ENCODE measurements around the gene JARID2. TPM values are rescaled to one million over a fixed set of nuclear protein-coding genes. Genes with fewer than 3 reads are reported as not detected.

The JARID2 gene
- total RNA-seq, 2 experiments from 2014 or later = 25.4 to 25.5 TPM

DNA sequence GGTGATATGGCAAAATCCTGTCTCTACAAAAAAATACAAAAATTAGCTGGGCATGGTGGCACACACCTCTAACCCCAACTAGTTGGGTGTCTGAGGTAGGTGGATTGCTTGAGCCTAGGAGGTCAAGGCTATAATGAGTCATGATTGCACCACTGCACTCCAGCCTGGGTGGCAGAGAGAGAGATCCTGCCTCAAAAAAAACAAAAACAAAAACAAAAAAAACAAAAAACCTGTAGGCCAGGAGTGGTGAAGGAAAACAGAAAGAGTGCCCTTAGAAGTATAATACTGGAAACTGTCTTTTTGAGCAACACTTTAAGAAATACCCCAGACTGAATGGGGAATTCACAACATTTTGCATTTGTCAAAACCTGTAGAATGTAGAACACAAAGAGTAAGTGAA lies 85.3 kb downstream of the JARID2 start:
- Mint-ChIP-seq H3K4me3 (peak overlapping the region; percentile 43), H3K36me3 (ENCODE audit: low read depth) (peaks cover 5% of the 10 kb centered on the region)

GRCh38 chr6:15331629-15332251 lies 85.9 kb downstream of the JARID2 start:
- DNase-seq (no peak), ATAC-seq (no peak)
- Mint-ChIP-seq H3K27me3 (no peaks in the 10 kb centered on the region), H3K9me3 (no peaks in the 10 kb centered on the region), H3K4me3 (peak overlapping the region; percentile 43), H3K36me3 (ENCODE audit: low read depth) (peaks cover 5% of the 10 kb centered on the region), H3K4me1 (ENCODE audit: low read depth) (peaks cover 83% of the 10 kb centered on the region), H3K27ac (peak overlapping the region; percentile 86)
- intact Hi-C loops (cut with micrococcal nuclease) = no loop called here
- ChIA-PET CTCF (interaction anchor here (0.7 to 1.8 kb wide), 5 partner anchors 12 to 88 kb away, joined by 3 to 5 read pairs (median 3); no protein-coding TSS in a partner anchor), POLR2A (interaction anchor here (0.6 to 1.2 kb wide), 3 partner anchors 10 to 1254 kb away, joined by 3 to 8 read pairs (median 3); no protein-coding TSS in a partner anchor)
- TF ChIP-seq CTCF (IDR thresholded peaks at IDR 0.05) = no peak

More for the DNA sequence above, 85.3 kb downstream of the JARID2 start:
- Mint-ChIP-seq H3K9me3 (no peaks in the 10 kb centered on the region), H3K27me3 (no peaks in the 10 kb centered on the region), H3K27ac (peak overlapping the region; percentile 86), H3K4me1 (ENCODE audit: low read depth) (peaks cover 85% of the 10 kb centered on the region)
- ChIA-PET POLR2A (interaction anchor here (0.5 to 0.6 kb wide), 2 partner anchors 12 to 190 kb away, joined by 3 to 4 read pairs; no protein-coding TSS in a partner anchor), CTCF (interaction anchor here (1.0 to 1.8 kb wide), 3 partner anchors 13 to 82 kb away, joined by 3 to 5 read pairs (median 3); no protein-coding TSS in a partner anchor)
- ATAC-seq = peak; percentile 33
- intact Hi-C loops (cut with micrococcal nuclease) = no loop called here
- DNase-seq = no peak
- no peak for TF ChIP-seq CTCF (IDR thresholded peaks at IDR 0.05)

DNA sequence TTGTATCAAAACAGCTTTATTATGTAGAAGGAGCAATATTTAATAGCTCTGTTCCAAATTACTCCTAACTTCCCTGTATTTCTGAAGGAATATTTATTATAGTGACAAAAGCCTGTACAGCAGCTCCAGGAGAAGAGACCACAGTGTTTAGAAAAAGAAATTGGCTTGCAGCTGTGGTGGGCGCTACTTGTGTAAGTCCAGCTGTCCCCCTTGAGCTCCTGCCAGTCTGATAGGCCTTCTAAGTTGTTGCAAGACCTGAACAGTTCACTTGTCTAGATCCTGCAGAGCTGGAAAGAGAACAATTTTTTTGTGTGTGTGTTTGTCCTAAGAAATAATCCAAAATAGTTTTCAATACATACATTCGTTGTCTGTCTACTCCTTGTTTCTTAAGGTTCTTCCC lies 86.6 kb downstream of the JARID2 start:
- ChIA-PET CTCF (interaction anchor here (0.7 to 1.0 kb wide), 3 partner anchors 11 to 89 kb away, joined by 3 read pairs; no protein-coding TSS in a partner anchor), POLR2A (interaction anchor here (0.6 to 1.2 kb wide), 3 partner anchors 9 to 1255 kb away, joined by 3 to 8 read pairs (median 3); no protein-coding TSS in a partner anchor)
- no peaks in the 10 kb centered on the region for H3K9me3 Mint-ChIP-seq
- intact Hi-C loops (cut with micrococcal nuclease) = no loop called here
- ATAC-seq = no peak
- TF ChIP-seq CTCF (IDR thresholded peaks at IDR 0.05) = no peak
- no peak overlapping the region for H3K4me3 Mint-ChIP-seq
- peak overlapping the region; percentile 28 for H3K27ac Mint-ChIP-seq
- no peak for DNase-seq
- H3K27me3 Mint-ChIP-seq = no peaks in the 10 kb centered on the region
- peaks cover 5% of the 10 kb centered on the region for H3K36me3 Mint-ChIP-seq (ENCODE audit: low read depth)
- peaks cover 82% of the 10 kb centered on the region for H3K4me1 Mint-ChIP-seq (ENCODE audit: low read depth)

- TF ChIP-seq CTCF (IDR thresholded peaks at IDR 0.05) = no peak
- Mint-ChIP-seq H3K4me1 (ENCODE audit: low read depth) (peaks cover 73% of the 10 kb centered on the region), H3K27me3 (no peaks in the 10 kb centered on the region), H3K9me3 (no peaks in the 10 kb centered on the region), H3K4me3 (no peak overlapping the region), H3K27ac (no peak overlapping the region), H3K36me3 (ENCODE audit: low read depth) (peaks cover 8% of the 10 kb centered on the region)
- ChIA-PET POLR2A (no interaction called here), CTCF (no interaction called here)
- intact Hi-C loops (cut with micrococcal nuclease) = no loop called here
- ATAC-seq = no peak
- DNase-seq = no peak
These were observed 89.5 kb downstream of the JARID2 start for GRCh38 chr6:15335385-15335784.

DNA sequence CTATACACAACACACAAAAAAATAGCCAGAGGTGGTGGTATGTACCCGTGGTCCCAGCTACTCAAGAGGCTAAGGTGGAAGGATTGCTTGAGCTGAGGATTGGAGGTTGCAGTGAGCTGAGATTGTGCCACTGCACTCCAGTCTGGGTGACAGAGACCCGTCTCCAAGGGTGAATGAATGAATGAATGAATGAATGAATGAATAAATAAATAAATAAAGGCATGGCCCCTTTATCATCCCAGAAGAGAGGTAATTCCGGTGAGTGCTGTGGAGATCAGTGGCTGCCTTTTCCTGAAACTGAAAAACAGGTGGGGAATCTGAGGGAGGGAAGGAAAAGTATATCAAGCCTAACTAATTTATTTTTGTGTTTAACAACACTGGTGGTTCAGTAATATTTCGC lies 90.0 kb downstream of the JARID2 start:
- CTCF ChIA-PET = no interaction called here
- DNase-seq = no peak
- Mint-ChIP-seq H3K27me3 (no peaks in the 10 kb centered on the region), H3K27ac (peak overlapping the region; percentile 7), H3K4me1 (ENCODE audit: low read depth) (peaks cover 73% of the 10 kb centered on the region), H3K4me3 (no peak overlapping the region), H3K36me3 (ENCODE audit: low read depth) (peaks cover 8% of the 10 kb centered on the region), H3K9me3 (no peaks in the 10 kb centered on the region)
- POLR2A ChIA-PET = no interaction called here
- intact Hi-C loops (cut with micrococcal nuclease) = no loop called here
- TF ChIP-seq CTCF (IDR thresholded peaks at IDR 0.05) = no peak
- ATAC-seq = no peak
